Esophagus muscularis mucosa (tissue), 4 donors: ENCODE measurements around the gene VMP1. TPM values are rescaled to one million over a fixed set of nuclear protein-coding genes. Genes with fewer than 3 reads are reported as not detected.

Source experiments
- DNase-seq: peaks from one replicate; pipeline ENCODE4 v3.0.0-alpha.2; 2017; ENCODE audit errors: extremely low spot score
- H3K27ac ChIP-seq, 4 donors: fragments of 200-600 bp; sonication (generic); replicated peaks in 1 of 4; 1 replicate in 3 of 4; 2 replicates in 1 of 4; pipeline ENCODE4 v1.5.1; 2016 to 2019; ENCODE audit warnings: mild to moderate bottlenecking in 1 of 4
- H3K27me3 ChIP-seq, 4 donors: fragments of 200-600 bp; sonication (generic); one replicate each; pipeline versions ENCODE4 v1.5.1 to v1.6.0; 2016 to 2019
- H3K36me3 ChIP-seq, 4 donors: fragments of 200-600 bp; sonication (generic); one replicate each; pipeline ENCODE4 v1.5.1; 2016 to 2019
- H3K4me1 ChIP-seq, 4 donors: fragments of 200-600 bp; sonication (generic); one replicate each; pipeline ENCODE4 v1.5.1; 2016 to 2019
- H3K4me3 ChIP-seq, 4 donors: fragments of 200-600 bp; sonication (generic); 1 replicate in 2 of 4; 2 replicates in 2 of 4; pipeline ENCODE4 v1.5.1; 2016 to 2019; ENCODE audit warnings: mild to moderate bottlenecking in 4 of 4, moderate library complexity in 1 of 4
- H3K9me3 ChIP-seq, 4 donors: fragments of 200-600 bp; sonication (generic); 1 replicate in 3 of 4; 2 replicates in 1 of 4; pipeline ENCODE4 v1.5.1; 2016 to 2019
- EP300 ChIP-seq: sonication (generic); formaldehyde crosslinking; IDR thresholded peaks from one replicate; pipeline ENCODE4 v1.6.1; 2017; ENCODE audit warnings: antibody characterized with exemption
- POLR2A ChIP-seq: fragments of 450-650 bp; IDR thresholded peaks from one replicate; pipeline ENCODE4 v1.6.1; 2017; ENCODE audit warnings: antibody characterized with exemption, moderate library complexity, mild to moderate bottlenecking, low read depth
- POLR2AphosphoS5 ChIP-seq, 2 donors: sonication (generic); formaldehyde crosslinking; IDR thresholded peaks; one replicate each; pipeline ENCODE4 v1.6.1; 2017; ENCODE audit warnings: antibody characterized with exemption in 2 of 2
- WGBS: methylation state at CpG from one replicate; pipeline ENCODE4 v1.1.5; 2018; 5-methylcytosine and 5-hydroxymethylcytosine counted together
- intact Hi-C: fragments of 100-400 bp; cut with DNase I; formaldehyde crosslinking; loops from one replicate; pipeline ENCODE4 v1.15.1; 2023
- total RNA-seq, 4 donors: library from RNA; depleted of rRNA; stranded (reverse); fragments of >200 nt; gene quantifications; one replicate each; pipeline versions ENCODE4 v1.1.0 to v1.2.1, GENCODE V29; 2016
- TF ChIP-seq, protein P1 (sequence below), 3 experiments: fragments of 200-600 bp in 2 of 3; fragments of 450-650 bp in 1 of 3; sonication (generic) in 2 of 3; IDR thresholded peaks; one replicate each; pipeline ENCODE4 v1.5.1; 2017 to 2019; ENCODE audit warnings: antibody characterized with exemption in 3 of 3, mild to moderate bottlenecking in 2 of 3, moderate library complexity in 1 of 3

The VMP1 gene
- total RNA-seq, 4 donors from 2014 or later, result 47.3 to 137 (median 59.6) TPM

- no peak for DNase-seq
- Histone ChIP-seq H3K9me3 (no peaks in the 10 kb centered on the region), H3K27me3 (no peaks in the 10 kb centered on the region), H3K36me3 (peaks cover 29 to 79% (median 67%) of the 10 kb centered on the region in 4 donors), H3K4me1 (peaks cover 0 to 4% (median 0%) of the 10 kb centered on the region in 4 donors), H3K27ac (no peak overlapping the region), H3K4me3 (no peak overlapping the region)
- intact Hi-C loops, result no loop called here
- TF ChIP-seq EP300, result no peak
- TF ChIP-seq POLR2AphosphoS5 (IDR thresholded peaks at IDR 0.05), result no peak
- TF ChIP-seq POLR2A, result no peak
- TF ChIP-seq, protein P1, sequence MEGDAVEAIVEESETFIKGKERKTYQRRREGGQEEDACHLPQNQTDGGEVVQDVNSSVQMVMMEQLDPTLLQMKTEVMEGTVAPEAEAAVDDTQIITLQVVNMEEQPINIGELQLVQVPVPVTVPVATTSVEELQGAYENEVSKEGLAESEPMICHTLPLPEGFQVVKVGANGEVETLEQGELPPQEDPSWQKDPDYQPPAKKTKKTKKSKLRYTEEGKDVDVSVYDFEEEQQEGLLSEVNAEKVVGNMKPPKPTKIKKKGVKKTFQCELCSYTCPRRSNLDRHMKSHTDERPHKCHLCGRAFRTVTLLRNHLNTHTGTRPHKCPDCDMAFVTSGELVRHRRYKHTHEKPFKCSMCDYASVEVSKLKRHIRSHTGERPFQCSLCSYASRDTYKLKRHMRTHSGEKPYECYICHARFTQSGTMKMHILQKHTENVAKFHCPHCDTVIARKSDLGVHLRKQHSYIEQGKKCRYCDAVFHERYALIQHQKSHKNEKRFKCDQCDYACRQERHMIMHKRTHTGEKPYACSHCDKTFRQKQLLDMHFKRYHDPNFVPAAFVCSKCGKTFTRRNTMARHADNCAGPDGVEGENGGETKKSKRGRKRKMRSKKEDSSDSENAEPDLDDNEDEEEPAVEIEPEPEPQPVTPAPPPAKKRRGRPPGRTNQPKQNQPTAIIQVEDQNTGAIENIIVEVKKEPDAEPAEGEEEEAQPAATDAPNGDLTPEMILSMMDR (IDR thresholded peaks at IDR 0.05), result no peak
- 77% methylated on average over 4 of the region's 4 CpGs for WGBS
These were observed 9.3 kb upstream of the VMP1 start for GRCh38 chr17:59698143-59698542.

DNA sequence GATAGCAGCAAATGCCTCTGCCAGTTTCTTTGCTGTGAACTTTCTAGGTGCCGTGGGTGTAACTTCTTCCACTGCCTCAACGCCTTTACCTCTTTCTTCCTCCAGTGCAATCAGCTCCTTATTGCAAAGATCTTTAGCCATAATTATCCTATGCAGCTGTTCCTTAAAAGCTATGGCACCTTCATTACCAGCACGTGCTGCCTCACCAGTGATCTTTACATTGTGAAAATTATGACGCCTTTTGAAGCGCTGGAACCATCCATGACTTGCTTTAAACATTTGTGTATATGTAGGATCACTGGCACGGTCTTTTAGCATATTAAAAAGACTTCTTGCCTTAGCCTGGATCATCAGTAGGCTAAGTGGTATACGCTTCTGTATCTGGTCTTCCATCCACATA lies 8.2 kb upstream of the VMP1 start:
- TF ChIP-seq, protein P1 (IDR thresholded peaks at IDR 0.05), result no peak
- TF ChIP-seq POLR2AphosphoS5 (IDR thresholded peaks at IDR 0.05), result no peak
- no peak for TF ChIP-seq POLR2A
- no peak for TF ChIP-seq EP300
- no peak overlapping the region for H3K4me3 ChIP-seq
- H3K27ac ChIP-seq, result no peak overlapping the region
- intact Hi-C loops, result no loop called here
- H3K27me3 ChIP-seq, result no peaks in the 10 kb centered on the region
- no peaks in the 10 kb centered on the region for H3K9me3 ChIP-seq
- 95% methylated on average over 7 of the region's 7 CpGs for WGBS
- peaks cover 0 to 9% (median 4%) of the 10 kb centered on the region in 4 donors for H3K4me1 ChIP-seq
- peaks cover 25 to 68% (median 56%) of the 10 kb centered on the region in 4 donors for H3K36me3 ChIP-seq
- DNase-seq, result no peak

DNA sequence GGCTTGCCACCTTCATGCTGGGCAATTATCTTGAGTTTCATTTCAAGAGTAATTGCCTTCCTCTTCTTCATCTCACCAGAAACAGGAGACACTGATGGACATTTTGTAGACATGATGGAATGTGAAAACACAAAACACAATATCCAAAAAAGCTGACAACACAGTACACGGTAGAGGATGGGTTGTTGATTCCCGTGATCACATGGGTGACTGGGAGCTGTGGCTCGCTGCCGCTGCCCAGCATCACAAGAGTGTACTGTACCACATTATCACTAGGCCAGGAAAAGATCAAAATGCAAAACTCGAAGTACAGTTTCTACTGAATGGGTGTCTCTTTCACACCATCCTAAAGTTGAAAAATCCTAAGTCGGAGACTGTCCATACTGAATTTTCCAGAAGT lies 7.7 kb upstream of the VMP1 start:
- WGBS, result 91% methylated on average over 6 of the region's 6 CpGs
- intact Hi-C loops, result no loop called here
- no peak overlapping the region for H3K4me3 ChIP-seq
- H3K36me3 ChIP-seq, result peaks cover 19 to 63% (median 51%) of the 10 kb centered on the region in 4 donors
- H3K4me1 ChIP-seq, result peaks cover 0 to 12% (median 5%) of the 10 kb centered on the region in 4 donors
- no peaks in the 10 kb centered on the region for H3K9me3 ChIP-seq
- no peaks in the 10 kb centered on the region for H3K27me3 ChIP-seq
- DNase-seq, result no peak
- no peak overlapping the region for H3K27ac ChIP-seq
- no peak for TF ChIP-seq POLR2AphosphoS5 (IDR thresholded peaks at IDR 0.05)
- TF ChIP-seq, protein P1 (IDR thresholded peaks at IDR 0.05), result no peak
- no peak for TF ChIP-seq POLR2A
- no peak for TF ChIP-seq EP300

- Histone ChIP-seq H3K4me3 (no peak overlapping the region), H3K4me1 (peaks cover 14 to 35% (median 26%) of the 10 kb centered on the region in 4 donors), H3K9me3 (no peaks in the 10 kb centered on the region), H3K27me3 (no peaks in the 10 kb centered on the region), H3K36me3 (peaks cover 5 to 37% (median 28%) of the 10 kb centered on the region in 4 donors), H3K27ac (no peak overlapping the region)
- TF ChIP-seq POLR2A (no peak), EP300 (no peak), POLR2AphosphoS5 (IDR thresholded peaks at IDR 0.05) (no peak)
- TF ChIP-seq, protein P1 (IDR thresholded peaks at IDR 0.05), result no peak
- WGBS, result 100% methylated on average over 6 of the region's 7 CpGs
- intact Hi-C loops, result no loop called here
- no peak for DNase-seq
These were observed 5.2 kb upstream of the VMP1 start for GRCh38 chr17:59702304-59702703.

DNA sequence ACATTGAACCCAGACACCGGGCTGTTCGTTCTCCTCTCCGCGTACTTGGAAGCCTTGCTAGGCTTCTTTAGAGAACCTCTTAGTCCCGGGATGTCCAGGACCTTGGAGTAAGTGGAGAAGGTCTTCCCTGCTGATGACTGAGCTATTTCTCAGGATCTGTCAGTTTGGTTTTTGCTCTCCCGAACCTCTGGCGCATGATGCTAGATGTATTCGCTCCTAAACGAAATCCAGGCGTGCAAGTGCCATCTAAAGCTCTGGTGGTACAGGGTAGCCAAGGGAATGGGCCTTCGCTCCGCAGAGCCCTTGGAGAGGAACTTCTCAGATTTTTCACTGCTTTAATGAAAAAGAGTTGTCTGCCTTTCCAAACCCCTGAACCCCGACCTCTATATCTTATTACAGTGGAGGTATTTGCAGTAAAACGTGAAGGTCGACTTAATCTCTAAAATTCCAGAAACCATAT lies 547 bp downstream of the VMP1 start:
- Histone ChIP-seq H3K4me3 (peak overlapping the region; percentile 76 to 92 (median 76)), H3K27ac (peak overlapping the region; percentile 90 to 96 (median 92)), H3K36me3 (no peaks in the 10 kb centered on the region), H3K9me3 (no peaks in the 10 kb centered on the region), H3K27me3 (no peaks in the 10 kb centered on the region), H3K4me1 (peaks cover 29 to 52% (median 48%) of the 10 kb centered on the region in 4 donors)
- WGBS, result under 1% methylated on average over 15 of the region's 15 CpGs
- TF ChIP-seq POLR2AphosphoS5 (IDR thresholded peaks at IDR 0.05) (no peak), EP300 (no peak), POLR2A (no peak)
- TF ChIP-seq, protein P1 (IDR thresholded peaks at IDR 0.05), result no peak
- no peak for DNase-seq
- intact Hi-C loops, result no loop called here
